IPS DF 6.9 (cell line): ENCODE results near the gene ZBTB5.

Experiments
- DNase-seq: peaks from one replicate; pipeline ENCODE4 v3.0.0-alpha.2; 2013; ENCODE audit warnings: low read depth, low spot score
- H3K27ac ChIP-seq: one replicate; pipeline ENCODE4 v1.5.1; 2013; ENCODE audit warnings: low read length, control low read depth
- H3K27me3 ChIP-seq: 2 replicates; pipeline ENCODE4 v1.6.1; 2013; ENCODE audit warnings: mild to moderate bottlenecking, low read length; ENCODE audit not compliant: control insufficient read depth, insufficient read depth
- H3K36me3 ChIP-seq: 2 replicates; pipeline ENCODE4 v1.6.1; 2013; ENCODE audit warnings: low read length; ENCODE audit not compliant: control insufficient read depth, insufficient read depth
- H3K4me1 ChIP-seq: 2 replicates; pipeline ENCODE4 v1.6.1; 2013; ENCODE audit warnings: low read length; ENCODE audit not compliant: control insufficient read depth, insufficient read depth
- H3K4me3 ChIP-seq: 2 replicates; pipeline ENCODE4 v1.5.1; 2013; ENCODE audit warnings: mild to moderate bottlenecking, low read length
- H3K9me3 ChIP-seq: 2 replicates; pipeline ENCODE4 v1.6.1; 2013; ENCODE audit warnings: low read length, inconsistent platforms; ENCODE audit not compliant: control insufficient read depth, insufficient read depth
- WGBS: extraction: QIAGEN DNeasy Blood & Tissue Kit; methylation state at CpG from one replicate; pipeline ENCODE4 v1.1.7; 2013; ENCODE audit warnings: mixed read lengths, missing lambda C conversion rate; ENCODE audit not compliant: insufficient read length, insufficient coverage; 5-methylcytosine and 5-hydroxymethylcytosine counted together

ZBTB5 gene

DNA sequence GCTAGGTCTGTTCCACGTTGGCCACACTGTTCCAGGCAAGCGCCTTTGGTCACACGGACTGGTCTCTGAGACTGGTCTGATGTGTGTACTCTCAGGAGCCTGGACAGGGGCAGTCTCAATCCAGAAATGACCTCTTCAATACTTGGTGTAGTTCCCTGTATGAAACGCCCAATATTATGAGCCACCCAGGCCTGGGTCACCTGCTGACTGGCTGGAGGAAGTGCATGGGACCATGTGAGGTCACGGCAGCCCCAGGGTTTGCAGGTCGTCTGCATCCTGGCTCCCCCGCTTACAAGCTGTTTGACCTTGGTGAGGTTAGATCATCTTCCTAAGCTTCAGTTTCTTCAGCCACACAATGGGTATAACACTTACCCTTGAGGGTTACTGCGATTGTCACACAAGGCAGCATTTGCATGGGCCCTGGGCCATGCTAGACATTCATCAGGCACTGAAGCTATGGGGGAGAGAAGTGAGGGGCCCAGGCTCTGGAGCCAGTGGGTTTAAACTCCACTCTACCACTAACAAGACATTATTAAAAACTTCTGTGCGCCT is 47.9 kb downstream of the ZBTB5 start:
- DNase-seq: no peak
- Histone ChIP-seq H3K36me3 (no peaks in the 10 kb centered on the region), H3K27me3 (no peaks in the 10 kb centered on the region), H3K4me1 (peaks cover 2% of the 10 kb centered on the region; the same call in 1 of the 2 replicates), H3K9me3 (no peaks in the 10 kb centered on the region), H3K4me3 (no peak overlapping the region), H3K27ac (no peak overlapping the region)
- no CpG with 5 or more reads among the region's 9 CpGs for WGBS

DNA sequence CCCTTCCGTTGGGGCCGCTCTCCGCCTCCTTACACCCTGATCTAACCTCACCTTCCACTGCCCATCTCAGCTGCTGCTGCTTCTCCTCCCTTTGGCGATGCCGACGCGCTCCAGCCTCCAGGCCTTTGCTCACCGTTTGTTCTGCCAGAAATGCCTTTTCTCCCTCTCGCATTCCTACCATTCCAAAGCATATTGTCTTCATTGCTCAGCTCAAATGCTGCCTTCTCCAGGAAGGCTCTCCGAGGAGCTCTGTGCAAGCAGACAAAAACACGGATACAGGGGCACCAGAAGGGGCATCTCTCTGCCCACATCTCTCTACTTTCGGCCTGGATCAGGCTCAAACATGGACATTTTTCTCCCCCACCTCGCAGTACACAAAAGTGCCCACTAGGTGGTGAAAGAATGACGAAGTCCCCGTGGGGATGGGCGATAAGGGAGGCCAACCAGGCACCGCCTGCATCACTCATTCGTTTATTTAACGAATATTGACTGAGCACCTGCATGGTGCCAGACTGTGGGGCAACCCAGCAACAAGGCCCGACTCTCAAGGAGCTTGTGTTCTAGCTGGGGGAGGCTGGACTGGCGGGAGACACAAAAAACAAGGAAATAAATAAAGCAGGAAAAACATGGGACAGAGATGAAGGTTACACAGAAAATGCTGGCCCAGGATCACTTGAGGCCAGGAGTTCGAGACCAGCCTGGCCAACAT is 50.1 kb downstream of the ZBTB5 start:
- DNase-seq: no peak
- Histone ChIP-seq H3K36me3 (no peaks in the 10 kb centered on the region), H3K4me3 (no peak overlapping the region), H3K27me3 (no peaks in the 10 kb centered on the region), H3K27ac (no peak overlapping the region), H3K4me1 (peaks cover 4% of the 10 kb centered on the region; the same call in 1 of the 2 replicates), H3K9me3 (no peaks in the 10 kb centered on the region)
- WGBS: no CpG with 5 or more reads among the region's 22 CpGs

DNA sequence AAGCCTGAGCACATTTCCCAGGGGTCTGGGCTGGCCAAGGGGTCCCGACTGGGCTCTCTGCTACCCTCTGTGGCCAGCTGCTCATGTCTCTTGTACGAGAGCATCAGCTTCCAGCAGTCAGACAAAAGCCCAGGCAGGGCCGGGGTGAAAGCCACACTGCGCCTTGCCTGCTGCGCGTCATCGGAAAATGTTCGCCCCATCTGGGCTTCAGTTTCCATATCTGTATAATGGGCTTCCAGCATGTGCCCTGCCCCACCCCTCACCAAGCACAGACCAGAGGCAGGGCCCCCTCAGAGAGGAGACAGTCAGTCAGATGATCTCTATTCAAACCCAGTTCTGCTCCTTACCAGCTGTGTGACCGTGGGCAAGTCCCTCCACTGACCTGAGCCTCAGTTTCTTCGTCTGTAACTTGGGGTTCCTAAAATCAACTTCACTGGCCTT is 50.7 kb downstream of the ZBTB5 start:
- H3K4me3 ChIP-seq: no peak overlapping the region
- no peaks in the 10 kb centered on the region for H3K27me3 ChIP-seq
- H3K36me3 ChIP-seq: no peaks in the 10 kb centered on the region
- no peak overlapping the region for H3K27ac ChIP-seq
- H3K4me1 ChIP-seq: peaks cover 4% of the 10 kb centered on the region; the same call in 1 of the 2 replicates
- WGBS: no CpG with 5 or more reads among the region's 10 CpGs
- DNase-seq: no peak
- H3K9me3 ChIP-seq: no peaks in the 10 kb centered on the region

DNA sequence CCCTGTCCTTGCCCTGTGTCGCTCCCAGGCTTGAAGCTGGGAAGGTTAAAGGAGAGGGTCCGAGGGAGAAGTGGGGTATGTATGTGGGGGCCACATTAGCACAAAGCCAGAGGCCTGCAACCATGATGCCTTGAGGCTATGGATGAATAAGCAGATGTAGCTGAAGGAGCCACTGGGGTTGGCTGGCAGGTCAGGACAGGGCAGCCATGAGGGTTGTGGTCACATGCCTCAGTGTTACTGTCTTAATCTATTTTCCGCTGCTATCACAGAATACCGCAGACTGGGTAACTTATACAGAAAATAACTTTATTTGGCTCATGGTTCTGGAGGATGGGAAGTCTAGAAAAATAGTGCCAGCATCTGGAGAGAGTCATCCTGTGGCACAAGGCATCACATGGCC is 51.9 kb downstream of the ZBTB5 start:
- no peaks in the 10 kb centered on the region for H3K36me3 ChIP-seq
- H3K4me1 ChIP-seq: peaks cover 4% of the 10 kb centered on the region; the same call in 1 of the 2 replicates
- H3K4me3 ChIP-seq: no peak overlapping the region
- no peak for DNase-seq
- no peaks in the 10 kb centered on the region for H3K27me3 ChIP-seq
- no peaks in the 10 kb centered on the region for H3K9me3 ChIP-seq
- no CpG with 5 or more reads among the region's 4 CpGs for WGBS
- H3K27ac ChIP-seq: no peak overlapping the region

DNA sequence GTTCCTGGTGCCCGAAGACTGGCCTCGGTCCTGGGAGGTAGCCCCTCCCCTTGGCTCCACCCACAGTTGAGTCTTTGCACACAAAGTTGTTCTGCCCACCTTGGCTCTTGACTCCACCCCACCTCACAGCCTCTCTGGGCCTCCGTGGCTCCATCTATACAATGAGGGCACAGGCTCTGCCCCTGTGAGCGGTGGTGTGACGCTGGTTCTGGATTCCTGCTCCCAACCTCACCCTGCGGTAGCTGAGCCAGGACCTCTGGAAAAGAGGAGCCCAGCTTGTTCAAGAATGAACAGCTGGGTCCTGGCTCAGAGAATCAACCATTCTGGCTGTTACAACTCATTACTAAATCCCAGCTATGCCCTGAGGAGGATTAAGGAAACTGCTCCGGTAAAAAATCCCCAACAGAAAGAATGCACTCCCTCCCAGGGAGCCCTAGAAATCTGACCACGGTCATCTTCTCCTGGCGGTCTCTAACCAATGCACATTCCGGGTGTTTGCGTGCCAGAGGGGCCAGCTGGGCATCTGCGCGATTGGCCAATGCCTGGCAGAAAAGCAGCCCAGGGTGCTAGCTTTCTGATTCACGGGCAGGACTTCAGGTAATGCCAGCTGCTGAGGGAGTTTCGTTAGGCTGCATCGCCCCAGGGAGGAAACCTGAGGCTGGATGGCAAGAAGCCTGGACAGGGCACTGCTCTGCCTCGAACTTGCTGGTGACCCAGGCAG is 52.7 kb downstream of the ZBTB5 start:
- H3K4me1 ChIP-seq: peaks cover 4% of the 10 kb centered on the region; the same call in 1 of the 2 replicates
- WGBS: no CpG with 5 or more reads among the region's 17 CpGs
- no peak for DNase-seq
- no peaks in the 10 kb centered on the region for H3K27me3 ChIP-seq
- no peak overlapping the region for H3K27ac ChIP-seq
- H3K4me3 ChIP-seq: no peak overlapping the region
- no peaks in the 10 kb centered on the region for H3K36me3 ChIP-seq
- no peaks in the 10 kb centered on the region for H3K9me3 ChIP-seq

DNA sequence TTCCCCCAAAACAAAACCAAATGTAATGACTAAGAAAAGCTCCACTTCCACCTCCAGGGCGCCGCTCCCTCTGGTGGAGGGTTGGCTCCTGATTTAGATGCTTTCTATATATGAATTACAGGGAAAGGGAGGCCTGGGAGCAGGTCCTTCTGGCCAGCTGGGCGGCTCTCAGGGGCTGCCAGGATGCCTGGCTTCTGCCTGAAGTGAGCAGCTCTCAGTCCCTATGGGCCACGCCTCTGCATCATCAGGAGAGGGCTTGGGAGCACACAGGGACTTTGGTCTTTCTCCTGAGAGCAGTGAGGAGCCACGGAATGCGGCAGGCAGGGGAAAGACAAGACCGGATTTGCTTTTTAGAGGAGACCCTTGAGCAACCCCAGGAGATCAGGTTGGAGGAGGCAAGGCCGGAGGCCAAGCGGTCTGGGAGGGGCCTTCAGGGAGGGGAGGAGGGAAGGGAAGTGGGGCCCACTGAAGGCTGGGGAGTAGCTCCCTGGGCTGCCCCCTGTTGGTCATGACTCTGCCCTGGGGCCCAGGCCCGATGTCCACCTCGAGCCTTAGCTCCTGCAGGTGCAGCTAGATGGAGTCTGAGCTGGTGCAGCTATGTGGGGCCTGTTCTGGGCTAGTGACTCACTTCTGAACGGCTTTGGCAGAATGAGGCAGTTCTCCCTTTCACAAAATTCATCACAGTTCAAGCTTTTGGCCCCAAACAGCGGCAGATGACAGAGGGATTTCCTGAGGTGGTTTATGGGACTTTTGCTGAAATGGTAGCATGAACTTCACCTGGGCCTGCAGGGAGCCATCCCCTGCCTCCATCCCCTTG is 54.1 kb downstream of the ZBTB5 start:
- DNase-seq: no peak
- Histone ChIP-seq H3K27me3 (no peaks in the 10 kb centered on the region), H3K9me3 (no peaks in the 10 kb centered on the region), H3K36me3 (no peaks in the 10 kb centered on the region), H3K27ac (no peak overlapping the region), H3K4me1 (peaks cover 4% of the 10 kb centered on the region; the same call in 1 of the 2 replicates), H3K4me3 (no peak overlapping the region)
- WGBS: no CpG with 5 or more reads among the region's 13 CpGs

DNA sequence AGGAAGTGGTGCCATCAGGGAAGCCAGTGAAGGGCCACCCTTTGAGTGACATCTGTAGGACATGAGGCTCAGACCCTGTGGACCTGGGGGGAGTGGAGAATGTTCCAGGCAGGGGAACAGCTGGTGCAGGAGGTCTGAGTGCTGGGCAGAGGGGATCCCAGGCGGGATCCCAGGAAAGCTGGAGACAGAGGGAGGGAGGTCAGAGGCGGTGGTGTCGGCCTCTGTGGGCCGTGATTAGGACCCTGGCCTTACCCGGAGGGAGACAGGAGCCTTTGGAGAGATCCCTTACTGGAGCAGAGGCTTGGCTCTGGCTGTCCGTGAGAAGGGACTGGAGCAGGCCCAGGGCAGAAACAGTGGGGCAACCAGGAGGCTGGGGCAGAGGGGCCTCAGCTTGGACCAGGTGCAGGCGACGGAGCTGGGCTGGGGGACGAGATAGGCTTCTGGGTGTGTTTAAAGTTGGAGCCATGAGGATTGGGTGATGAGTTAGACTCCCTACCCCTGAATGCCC is 54.8 kb downstream of the ZBTB5 start:
- Histone ChIP-seq H3K27ac (no peak overlapping the region), H3K9me3 (no peaks in the 10 kb centered on the region), H3K4me1 (peaks cover 4% of the 10 kb centered on the region; the same call in 1 of the 2 replicates), H3K27me3 (no peaks in the 10 kb centered on the region), H3K36me3 (no peaks in the 10 kb centered on the region), H3K4me3 (no peak overlapping the region)
- DNase-seq: no peak
- WGBS: no CpG with 5 or more reads among the region's 9 CpGs

DNA sequence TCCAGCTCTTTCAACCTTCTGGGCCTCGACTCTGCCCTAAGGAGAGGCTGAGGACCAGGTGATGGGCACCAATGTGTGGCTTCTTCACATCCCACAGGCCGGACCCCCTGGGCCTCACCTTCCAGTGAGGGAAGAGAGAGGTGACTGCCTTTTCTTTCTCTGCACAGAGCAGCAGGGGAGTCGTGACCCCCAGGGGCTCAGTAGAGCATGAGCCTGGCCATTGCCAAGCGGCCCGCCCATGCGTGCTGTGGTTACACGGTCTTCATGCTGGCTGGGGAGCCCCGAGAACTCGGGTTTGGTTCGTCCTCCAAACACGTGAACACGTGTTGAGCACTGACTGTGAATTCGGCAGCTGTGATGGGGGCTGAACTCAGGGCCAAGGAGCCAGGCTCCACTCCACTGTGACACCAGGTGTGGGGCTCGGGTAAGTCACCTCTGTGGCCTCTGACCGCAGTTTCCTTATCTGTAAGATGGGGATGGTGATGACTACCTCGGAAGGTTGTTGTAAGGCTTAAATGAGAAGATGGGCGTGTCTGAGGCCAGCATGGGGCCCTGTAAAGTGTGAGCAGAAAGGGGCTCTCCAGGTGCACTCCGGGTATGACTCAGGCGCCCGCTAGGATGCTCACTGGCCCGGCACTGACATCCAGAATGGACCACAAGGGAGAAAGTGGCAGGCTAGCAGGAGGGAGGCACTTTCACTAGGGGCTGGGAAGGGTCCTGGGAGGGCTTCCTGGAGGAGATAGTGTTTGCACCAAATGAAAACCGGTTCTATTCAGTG is 56.1 kb downstream of the ZBTB5 start:
- H3K4me3 ChIP-seq: no peak overlapping the region
- no peak overlapping the region for H3K27ac ChIP-seq
- H3K9me3 ChIP-seq: no peaks in the 10 kb centered on the region
- no CpG with 5 or more reads among the region's 22 CpGs for WGBS
- no peaks in the 10 kb centered on the region for H3K27me3 ChIP-seq
- H3K4me1 ChIP-seq: peaks cover 4% of the 10 kb centered on the region; the same call in 1 of the 2 replicates
- no peak for DNase-seq
- H3K36me3 ChIP-seq: no peaks in the 10 kb centered on the region

DNA sequence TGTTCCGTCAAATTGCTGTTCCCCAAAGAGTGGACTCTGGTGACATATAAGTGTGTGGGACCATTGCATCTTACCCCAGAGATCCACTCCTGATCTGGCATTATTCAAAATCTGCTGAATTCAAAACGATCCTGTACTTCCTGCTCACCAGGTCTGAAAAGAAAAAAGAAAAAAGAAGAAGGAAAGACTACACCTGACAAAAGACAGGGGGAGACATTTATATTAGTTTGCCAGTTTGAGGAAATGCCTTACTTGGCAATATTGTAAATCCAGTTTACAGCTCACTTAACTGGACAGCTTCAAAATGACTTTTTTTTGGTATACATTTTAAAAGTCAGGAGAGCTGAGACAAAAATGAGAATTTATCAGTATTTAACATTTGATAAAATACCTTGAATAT is 57.8 kb downstream of the ZBTB5 start:
- no peak overlapping the region for H3K4me3 ChIP-seq
- H3K36me3 ChIP-seq: no peaks in the 10 kb centered on the region
- DNase-seq: no peak

More for the DNA sequence above, 57.8 kb downstream of the ZBTB5 start:
- WGBS: no CpG with 5 or more reads among the region's 2 CpGs
- H3K27ac ChIP-seq: no peak overlapping the region
- H3K4me1 ChIP-seq: peaks cover 3% of the 10 kb centered on the region; the same call in 1 of the 2 replicates
- H3K27me3 ChIP-seq: no peaks in the 10 kb centered on the region
- H3K9me3 ChIP-seq: no peaks in the 10 kb centered on the region
